Astrocyte (in vitro differentiated cells and primary cell): ENCODE results near the gene NDUFS8.

Experiments
- EZH2 ChIP-seq: IDR thresholded peaks from 2 replicates; pipeline ENCODE4 v1.6.1; 2012; ENCODE audit warnings: mild to moderate bottlenecking, low read length, inconsistent platforms; ENCODE audit not compliant: insufficient read depth
- TF ChIP-seq, protein P1 (sequence below): IDR thresholded peaks from 2 replicates; pipeline ENCODE4 v1.5.1; 2011; ENCODE audit warnings: low read depth, mild to moderate bottlenecking, inconsistent platforms, low read length, moderate library complexity; ENCODE audit not compliant: insufficient read depth

- TF ChIP-seq, protein P1, sequence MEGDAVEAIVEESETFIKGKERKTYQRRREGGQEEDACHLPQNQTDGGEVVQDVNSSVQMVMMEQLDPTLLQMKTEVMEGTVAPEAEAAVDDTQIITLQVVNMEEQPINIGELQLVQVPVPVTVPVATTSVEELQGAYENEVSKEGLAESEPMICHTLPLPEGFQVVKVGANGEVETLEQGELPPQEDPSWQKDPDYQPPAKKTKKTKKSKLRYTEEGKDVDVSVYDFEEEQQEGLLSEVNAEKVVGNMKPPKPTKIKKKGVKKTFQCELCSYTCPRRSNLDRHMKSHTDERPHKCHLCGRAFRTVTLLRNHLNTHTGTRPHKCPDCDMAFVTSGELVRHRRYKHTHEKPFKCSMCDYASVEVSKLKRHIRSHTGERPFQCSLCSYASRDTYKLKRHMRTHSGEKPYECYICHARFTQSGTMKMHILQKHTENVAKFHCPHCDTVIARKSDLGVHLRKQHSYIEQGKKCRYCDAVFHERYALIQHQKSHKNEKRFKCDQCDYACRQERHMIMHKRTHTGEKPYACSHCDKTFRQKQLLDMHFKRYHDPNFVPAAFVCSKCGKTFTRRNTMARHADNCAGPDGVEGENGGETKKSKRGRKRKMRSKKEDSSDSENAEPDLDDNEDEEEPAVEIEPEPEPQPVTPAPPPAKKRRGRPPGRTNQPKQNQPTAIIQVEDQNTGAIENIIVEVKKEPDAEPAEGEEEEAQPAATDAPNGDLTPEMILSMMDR = peak; percentile 19
- no peak for TF ChIP-seq EZH2
These were observed 20.9 kb upstream of the NDUFS8 start for GRCh38 chr11:68009391-68010089.
